LNCAP (cell line): ENCODE results near the gene SLC11A2.

Experiments used
- TF ChIP-seq, protein P1 (sequence below): fragments of 450-650 bp; IDR thresholded peaks from 2 replicates; pipeline ENCODE4 v1.5.1; 2017; ENCODE audit warnings: mild to moderate bottlenecking

Gene SLC11A2

DNA sequence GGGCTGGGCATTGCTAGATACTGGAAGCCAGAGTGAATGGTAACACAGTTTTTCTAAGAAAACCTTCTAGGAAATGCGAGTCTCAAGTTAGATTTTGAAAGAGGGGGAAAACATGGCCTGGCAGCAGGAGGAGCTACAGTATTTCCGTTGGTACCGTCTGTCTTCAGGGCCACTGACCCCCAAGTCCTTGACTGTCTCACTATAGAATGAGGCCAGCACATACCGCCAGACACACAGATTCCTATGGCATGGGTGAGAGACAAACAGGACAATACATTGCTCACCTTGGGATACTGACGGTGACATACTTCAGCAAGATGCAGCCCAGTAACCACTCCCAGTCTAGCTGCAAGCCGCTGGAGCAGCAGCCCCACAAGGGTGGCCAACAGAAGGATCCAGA lies 21.7 kb downstream of the SLC11A2 start:
- TF ChIP-seq, protein P1, sequence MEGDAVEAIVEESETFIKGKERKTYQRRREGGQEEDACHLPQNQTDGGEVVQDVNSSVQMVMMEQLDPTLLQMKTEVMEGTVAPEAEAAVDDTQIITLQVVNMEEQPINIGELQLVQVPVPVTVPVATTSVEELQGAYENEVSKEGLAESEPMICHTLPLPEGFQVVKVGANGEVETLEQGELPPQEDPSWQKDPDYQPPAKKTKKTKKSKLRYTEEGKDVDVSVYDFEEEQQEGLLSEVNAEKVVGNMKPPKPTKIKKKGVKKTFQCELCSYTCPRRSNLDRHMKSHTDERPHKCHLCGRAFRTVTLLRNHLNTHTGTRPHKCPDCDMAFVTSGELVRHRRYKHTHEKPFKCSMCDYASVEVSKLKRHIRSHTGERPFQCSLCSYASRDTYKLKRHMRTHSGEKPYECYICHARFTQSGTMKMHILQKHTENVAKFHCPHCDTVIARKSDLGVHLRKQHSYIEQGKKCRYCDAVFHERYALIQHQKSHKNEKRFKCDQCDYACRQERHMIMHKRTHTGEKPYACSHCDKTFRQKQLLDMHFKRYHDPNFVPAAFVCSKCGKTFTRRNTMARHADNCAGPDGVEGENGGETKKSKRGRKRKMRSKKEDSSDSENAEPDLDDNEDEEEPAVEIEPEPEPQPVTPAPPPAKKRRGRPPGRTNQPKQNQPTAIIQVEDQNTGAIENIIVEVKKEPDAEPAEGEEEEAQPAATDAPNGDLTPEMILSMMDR, result no peak

DNA sequence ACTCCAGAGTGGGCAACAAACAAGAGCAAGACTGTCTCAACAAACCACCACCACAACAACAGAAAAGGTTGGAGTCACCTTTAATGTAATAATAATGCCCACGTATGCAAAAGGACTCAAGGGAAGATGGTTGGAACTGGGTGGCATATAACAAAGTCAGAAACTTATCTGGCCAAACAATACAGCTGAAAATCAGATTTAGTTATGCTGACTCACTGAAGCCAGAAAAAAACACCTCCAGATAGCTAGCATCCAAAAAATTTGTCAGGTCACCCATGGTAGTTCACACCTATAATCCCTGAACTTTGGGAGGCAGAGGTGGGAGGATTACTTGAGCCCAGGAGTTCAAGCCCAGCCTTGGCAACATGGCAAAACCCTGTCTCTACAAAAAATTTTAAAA lies 24.4 kb downstream of the SLC11A2 start:
- TF ChIP-seq, protein P1, result no peak

DNA sequence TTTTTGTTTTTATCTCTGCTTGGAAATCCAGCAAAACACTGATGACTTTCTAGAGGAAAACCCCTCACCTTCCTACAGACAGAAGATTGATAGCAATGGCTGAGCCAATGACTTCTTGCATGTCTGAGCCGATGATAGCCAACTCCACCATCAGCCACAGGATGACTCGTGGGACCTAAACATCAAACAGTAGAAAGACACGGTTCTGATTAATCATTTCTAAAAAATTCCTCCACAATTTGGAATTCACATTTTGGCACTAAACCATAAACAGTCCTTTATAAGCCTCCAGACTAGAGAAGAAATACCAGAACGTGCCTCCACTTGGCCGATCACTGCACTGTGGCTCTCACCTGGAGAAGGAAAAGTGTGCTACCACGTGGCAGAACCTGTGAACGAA lies 25.9 kb downstream of the SLC11A2 start:
- TF ChIP-seq, protein P1, result no peak

DNA sequence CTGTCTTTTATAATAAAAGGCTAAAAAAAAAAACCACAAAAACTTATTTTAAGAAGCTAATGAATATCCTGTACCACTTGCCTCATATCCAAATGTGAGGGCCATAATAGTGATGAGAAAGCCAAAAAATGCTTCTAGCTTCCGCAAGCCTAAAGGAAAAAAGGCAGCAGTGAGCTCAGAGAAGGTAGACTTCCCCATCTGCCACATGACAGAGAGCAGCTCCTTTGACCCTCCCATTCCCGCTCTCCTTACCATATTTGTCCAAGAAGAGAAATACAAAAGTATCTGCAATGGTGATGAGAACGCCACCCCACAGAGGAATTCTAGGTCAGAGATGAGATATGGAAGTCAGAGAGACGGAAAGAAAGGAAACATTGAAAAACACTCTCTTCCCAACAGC lies 27.1 kb downstream of the SLC11A2 start:
- TF ChIP-seq, protein P1, result no peak

DNA sequence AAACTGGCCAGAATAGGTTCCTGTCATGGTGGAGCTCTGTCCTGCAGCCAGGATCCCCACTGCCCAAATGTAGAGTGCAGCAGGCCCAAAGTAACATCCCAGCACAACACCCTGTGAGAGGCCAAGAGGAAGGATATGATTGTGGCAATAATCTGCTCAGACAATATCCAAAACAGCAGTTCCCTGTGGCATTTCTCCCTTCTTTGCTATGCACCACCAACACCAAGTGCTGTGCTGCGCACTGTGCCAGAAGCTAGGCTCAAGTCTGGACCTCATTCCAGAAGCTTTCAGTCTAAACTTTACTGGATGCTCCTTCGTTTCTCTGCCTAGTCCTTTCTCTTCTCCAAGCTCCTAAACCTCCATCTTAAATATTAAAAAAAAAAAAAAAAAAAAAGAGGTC lies 33.4 kb downstream of the SLC11A2 start:
- TF ChIP-seq, protein P1, result no peak

DNA sequence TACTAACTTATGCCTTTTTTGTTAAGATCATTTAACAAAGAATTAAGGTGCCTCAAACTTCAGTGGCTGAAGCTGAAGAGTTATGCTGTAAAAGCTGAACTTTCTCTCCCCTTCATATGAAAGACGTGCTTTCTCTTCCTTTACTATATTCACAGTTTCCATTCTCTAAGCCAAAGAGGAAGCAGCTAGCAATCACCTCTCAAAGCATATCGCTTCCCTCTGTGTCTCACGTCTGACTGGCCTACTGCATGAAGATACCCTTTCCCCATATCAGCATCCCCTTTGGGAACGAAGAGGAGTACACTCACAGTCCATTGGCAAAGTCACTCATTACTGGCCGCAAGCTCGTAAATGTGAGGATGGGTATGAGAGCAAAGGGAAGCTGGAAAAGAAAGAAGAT lies 34.9 kb downstream of the SLC11A2 start:
- TF ChIP-seq, protein P1, result no peak

DNA sequence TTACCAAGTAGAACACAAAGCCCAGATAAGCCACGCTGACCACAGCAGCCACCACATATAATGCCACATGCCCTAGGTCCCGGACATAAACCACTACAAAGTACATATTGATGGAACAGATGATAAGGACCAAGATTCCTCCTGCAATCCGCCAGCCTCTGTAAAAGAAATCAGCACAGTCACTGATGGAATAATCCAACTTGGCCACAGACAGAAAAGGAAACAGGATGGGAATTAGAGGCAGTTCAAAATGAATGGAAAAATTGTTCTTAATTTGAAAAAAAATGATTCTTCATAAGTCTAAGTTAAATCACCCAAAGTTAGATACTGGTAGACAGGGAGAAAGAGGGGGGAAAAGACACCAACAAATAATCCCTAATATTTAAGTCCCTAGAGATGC lies 35.4 kb downstream of the SLC11A2 start:
- TF ChIP-seq, protein P1, result no peak

DNA sequence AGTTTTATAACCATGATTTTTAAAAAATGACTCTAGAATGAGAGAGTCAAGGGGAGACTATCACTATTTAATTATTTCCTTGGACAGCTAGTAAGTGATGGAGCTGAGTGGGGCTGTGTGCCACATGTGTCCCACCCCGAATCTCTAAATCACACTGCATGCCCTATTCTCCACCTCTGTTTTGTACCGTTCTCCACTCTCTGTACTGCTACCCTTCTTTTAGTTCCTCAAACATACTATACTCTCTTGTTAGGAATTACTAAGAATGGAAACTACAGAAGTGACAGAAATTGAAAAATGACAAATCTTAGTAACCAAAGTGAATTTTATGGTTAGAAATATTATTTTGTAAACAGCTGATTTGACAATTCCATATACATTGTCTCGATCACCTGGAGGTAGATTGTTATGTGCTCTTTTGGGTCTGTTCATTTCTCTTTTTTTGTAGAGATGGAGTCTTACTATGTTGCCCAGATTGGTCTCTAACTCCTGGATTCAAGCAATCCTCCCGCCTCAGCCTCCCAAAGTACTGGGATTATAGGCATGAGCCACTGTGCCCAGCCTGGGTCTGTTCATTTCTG lies 35.9 kb downstream of the SLC11A2 start:
- TF ChIP-seq, protein P1, result no peak
